BLaER1 treated with 17β-estradiol and CSF1 and Interleukin-3, amounts not matched to agents 10 nM and 100 nM (cell line): ENCODE results near the gene TXNRD2.
"Not testable (repeated sequence)": the region's sequence is repeated elsewhere in the genome, so short reads cannot be mapped to it uniquely, and the experiment has no call there.

Experiments
- H3K27ac ChIP-seq, 11 experiments: shearing (Covaris generic); formaldehyde crosslinking; 2 replicates each; pipeline ENCODE4 v1.8.1; 2022
- H3K27me3 ChIP-seq, 11 experiments: shearing (Covaris generic); formaldehyde crosslinking; 2 replicates each; pipeline ENCODE4 v1.8.1; 2022
- H3K36me3 ChIP-seq, 11 experiments: shearing (Covaris generic); formaldehyde crosslinking; 2 replicates each; pipeline ENCODE4 v1.8.1; 2022
- H3K4me1 ChIP-seq, 10 experiments: shearing (Covaris generic); formaldehyde crosslinking; 2 replicates each; pipeline ENCODE4 v1.8.1; 2022
- H3K4me2 ChIP-seq, 11 experiments: shearing (Covaris generic); formaldehyde crosslinking; 2 replicates each; pipeline ENCODE4 v1.8.1; 2022
- H3K4me3 ChIP-seq, 10 experiments: shearing (Covaris generic); formaldehyde crosslinking; 2 replicates each; pipeline ENCODE4 v1.8.1; 2022
- H3K9ac ChIP-seq, 11 experiments: shearing (Covaris generic); formaldehyde crosslinking; 2 replicates each; pipeline ENCODE4 v1.8.1; 2022
- H3K9me3 ChIP-seq, 11 experiments: shearing (Covaris generic); formaldehyde crosslinking; replicated peaks in 1 of 11; 2 replicates each; pipeline ENCODE4 v1.8.1; 2022
- H4K20me1 ChIP-seq, 11 experiments: shearing (Covaris generic); formaldehyde crosslinking; 2 replicates each; pipeline ENCODE4 v1.8.1; 2022
- Cebpa-rat ChIP-seq, 11 experiments: shearing (Covaris generic); IDR thresholded peaks; 2 replicates each; pipeline ENCODE4 v1.8.1; 2022

The TXNRD2 gene

DNA sequence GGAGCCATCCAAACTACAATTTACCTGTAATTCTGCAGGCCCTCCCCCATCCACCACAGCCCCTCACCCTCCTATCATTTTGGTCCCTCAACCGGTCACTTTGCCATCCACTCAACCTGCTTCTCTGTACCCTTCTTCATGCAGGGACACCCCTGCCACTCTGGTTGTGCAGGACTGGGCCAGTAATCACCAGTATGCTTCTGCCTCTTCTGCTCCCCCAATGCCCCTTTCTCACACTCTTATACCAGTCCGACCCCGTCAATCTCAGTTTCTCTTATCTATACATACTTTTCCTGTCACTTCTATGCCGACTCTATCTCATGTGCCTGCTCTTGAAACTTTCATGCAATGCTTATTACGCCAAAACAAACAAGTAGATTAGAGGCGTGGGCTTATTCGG is 5.1 kb downstream of the TXNRD2 start:
- no peak for TF ChIP-seq Cebpa-rat (IDR thresholded peaks at IDR 0.05)
- Histone ChIP-seq H3K27me3 (no peaks in the 10 kb centered on the region), H3K27ac (no peak overlapping the region), H3K9me3 (peaks cover 19 to 39% (median 34%) of the 10 kb centered on the region in 11 experiments), H3K4me3 (no peak overlapping the region), H3K36me3 (peaks cover 27 to 47% (median 32%) of the 10 kb centered on the region in 11 experiments), H3K4me1 (peaks cover 19 to 49% (median 29%) of the 10 kb centered on the region in 10 experiments), H3K4me2 (no peak overlapping the region), H3K9ac (no peak overlapping the region), H4K20me1 (peaks cover 0 to 24% (median 5%) of the 10 kb centered on the region in 11 experiments; a peak in 7 of 22 replicates)

DNA sequence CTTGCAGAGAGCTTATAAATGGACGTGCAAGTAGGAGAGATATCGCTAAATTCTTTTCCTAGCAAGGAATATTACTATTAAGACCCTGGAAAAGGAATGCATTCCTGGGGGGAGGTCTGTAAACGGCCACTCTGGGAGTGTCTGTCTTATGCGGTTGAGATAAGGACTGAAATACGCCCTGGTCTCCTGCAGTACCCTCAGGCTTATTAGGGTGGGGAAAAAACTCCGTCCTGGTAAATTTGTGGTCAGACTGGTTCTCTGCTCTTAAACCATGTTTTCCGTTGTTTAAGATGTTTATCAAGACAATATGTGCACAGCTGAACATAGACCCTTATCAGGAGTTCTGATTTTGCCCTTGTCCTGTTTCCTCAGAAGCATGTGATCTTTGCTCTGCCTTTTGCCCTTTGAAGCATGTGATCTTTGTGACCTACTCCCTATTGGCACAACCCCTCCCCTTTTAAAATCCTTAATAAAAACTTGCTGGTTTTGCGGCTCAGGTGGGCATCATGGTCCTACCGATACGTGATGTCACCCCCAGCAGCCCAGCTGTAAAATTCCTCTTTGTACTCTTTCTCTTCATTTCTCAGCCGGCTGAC is 6.4 kb downstream of the TXNRD2 start:
- Histone ChIP-seq H4K20me1 (peaks cover 0 to 28% (median 5%) of the 10 kb centered on the region in 11 experiments; a peak in 7 of 22 replicates), H3K4me1 (peaks cover 8 to 47% (median 19%) of the 10 kb centered on the region in 10 experiments), H3K9me3 (peaks cover 19 to 39% (median 34%) of the 10 kb centered on the region in 11 experiments), H3K36me3 (peaks cover 29 to 47% (median 35%) of the 10 kb centered on the region in 11 experiments)
- not testable (repeated sequence) for H3K9ac ChIP-seq, H3K4me3 ChIP-seq, H3K27ac ChIP-seq, H3K27me3 ChIP-seq, H3K4me2 ChIP-seq

DNA sequence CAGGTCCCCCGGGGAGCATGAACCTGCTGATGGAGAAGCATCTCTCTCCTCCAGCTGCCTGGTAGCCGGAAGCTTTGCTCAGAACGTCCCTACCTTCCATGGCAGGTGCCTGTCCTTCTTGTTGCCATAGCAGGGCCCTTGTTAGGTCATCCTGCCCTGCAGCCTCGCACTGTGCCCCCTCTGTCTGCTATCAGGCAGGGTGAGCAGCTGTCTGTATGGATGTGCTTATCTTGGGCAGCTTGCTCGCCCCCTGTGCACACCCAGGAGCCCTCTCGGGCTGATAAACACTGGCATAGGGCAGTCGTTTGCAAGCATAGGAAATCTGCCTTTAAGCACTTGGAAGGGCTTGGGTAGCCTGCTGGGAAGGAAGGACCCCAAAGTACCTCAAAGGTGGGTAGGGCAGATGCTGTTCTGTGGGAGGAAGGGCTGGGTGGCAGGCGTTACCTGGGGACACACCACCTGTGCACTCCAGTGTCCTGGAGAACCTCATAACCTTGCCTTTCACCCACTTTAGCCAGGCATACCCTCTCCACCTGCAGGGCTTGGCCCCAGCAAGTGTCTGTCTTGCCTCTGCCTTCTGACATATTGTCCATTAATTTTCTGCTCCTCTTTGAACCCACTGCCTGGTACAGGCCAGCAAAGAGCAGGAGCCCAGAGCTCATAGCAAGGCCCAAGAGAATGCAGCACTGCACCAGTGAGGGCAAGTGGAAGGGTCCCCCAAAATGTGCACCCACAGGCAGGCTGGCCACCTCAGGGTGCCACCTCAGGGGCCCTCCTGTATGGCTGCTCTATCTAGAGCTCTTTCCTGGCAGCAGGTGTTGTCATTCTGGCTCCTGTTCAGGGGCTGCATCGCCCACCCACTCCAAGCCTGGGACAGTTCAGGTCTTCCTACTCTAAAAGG is 8.0 kb downstream of the TXNRD2 start:
- TF ChIP-seq Cebpa-rat (IDR thresholded peaks at IDR 0.05) = no peak
- Histone ChIP-seq H3K36me3 (peaks cover 29 to 55% (median 39%) of the 10 kb centered on the region in 11 experiments), H3K27me3 (no peaks in the 10 kb centered on the region), H3K9me3 (peaks cover 19 to 39% (median 34%) of the 10 kb centered on the region in 11 experiments), H3K27ac (no peak overlapping the region), H3K4me1 (peaks cover 0 to 34% (median 13%) of the 10 kb centered on the region in 10 experiments; a peak in 13 of 20 replicates), H3K9ac (no peak overlapping the region), H3K4me3 (no peak overlapping the region), H4K20me1 (peaks cover 0 to 28% (median 5%) of the 10 kb centered on the region in 11 experiments; a peak in 7 of 22 replicates), H3K4me2 (peak overlapping the region in 4 of 11 experiments; percentile 51 to 76 (median 67); a peak in 8 of 22 replicates)

DNA sequence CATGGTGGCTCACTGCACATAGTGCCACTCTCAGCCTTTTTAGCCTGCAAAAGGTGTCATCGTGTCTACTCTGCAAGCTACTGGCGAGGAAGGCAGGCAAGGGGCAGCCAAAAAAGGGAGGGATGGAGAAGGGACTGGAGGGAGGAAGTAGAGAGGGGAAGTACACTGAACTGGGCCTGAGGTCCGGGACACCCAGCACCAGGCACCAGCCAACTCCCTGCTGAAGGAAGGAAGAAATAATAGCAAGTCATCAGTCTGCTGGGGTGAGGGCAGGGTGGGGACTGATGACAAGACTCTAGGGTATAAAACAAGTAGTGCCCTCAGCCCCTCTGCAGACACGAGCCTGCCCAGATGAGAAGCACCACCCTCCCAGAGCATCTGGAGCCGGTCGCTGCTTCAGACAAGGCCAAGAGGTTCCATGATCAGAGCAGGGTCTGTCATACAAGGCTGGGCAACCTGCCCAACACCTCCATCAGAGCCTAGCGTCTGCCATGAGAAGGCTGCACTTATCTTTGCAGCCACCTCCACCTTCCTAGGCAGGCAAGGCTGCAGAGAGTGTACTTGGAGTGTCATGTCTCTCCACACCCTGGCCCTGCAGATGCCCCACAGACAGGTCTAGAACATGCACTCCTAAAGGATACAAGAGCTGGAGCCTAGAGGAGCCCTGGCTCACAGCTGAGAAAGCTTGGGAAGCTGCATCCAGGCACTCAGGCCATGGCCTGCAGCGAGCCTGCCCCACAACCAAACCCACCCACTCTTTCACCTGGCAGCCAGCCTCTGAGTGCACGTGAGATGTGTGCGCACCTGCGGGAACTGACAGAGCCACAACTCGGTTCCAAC is 9.0 kb downstream of the TXNRD2 start:
- Histone ChIP-seq H3K9me3 (peaks cover 19 to 32% (median 30%) of the 10 kb centered on the region in 11 experiments), H3K4me3 (no peak overlapping the region), H3K36me3 (peaks cover 24 to 55% (median 32%) of the 10 kb centered on the region in 11 experiments), H3K27me3 (no peaks in the 10 kb centered on the region), H4K20me1 (peaks cover 0 to 28% (median 5%) of the 10 kb centered on the region in 11 experiments; a peak in 7 of 22 replicates), H3K27ac (no peak overlapping the region), H3K9ac (0 out of 22 replicates have a peak overlapping the region, but pooled peaks of 1 of the 11 experiments have one; percentile 18), H3K4me1 (peaks cover 0 to 25% (median 13%) of the 10 kb centered on the region in 10 experiments; a peak in 13 of 20 replicates), H3K4me2 (peak overlapping the region in 6 of 11 experiments; percentile 4 to 76 (median 58); a peak in 10 of 22 replicates)
- no peak for TF ChIP-seq Cebpa-rat (IDR thresholded peaks at IDR 0.05)

DNA sequence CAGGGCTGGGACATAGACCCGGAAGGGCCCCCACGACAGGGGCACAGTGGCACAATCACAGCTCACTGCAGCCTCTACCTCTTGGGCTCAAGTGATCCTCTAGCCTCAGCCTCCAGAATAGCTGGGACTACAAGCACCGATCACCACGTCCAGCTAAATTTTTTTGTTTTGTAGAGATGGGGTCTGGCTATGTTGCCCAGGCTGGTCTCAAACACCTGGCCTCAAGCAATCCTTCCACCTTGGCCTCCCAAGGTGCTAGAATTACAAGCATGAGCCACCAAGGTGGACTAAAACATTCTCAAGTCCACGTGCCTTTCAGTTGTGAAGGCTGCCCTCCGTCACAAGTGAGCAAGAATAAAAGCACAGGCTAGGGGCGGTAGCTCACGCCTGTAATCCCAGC is 10.1 kb downstream of the TXNRD2 start:
- Histone ChIP-seq H3K4me2 (no peak overlapping the region), H3K9ac (no peak overlapping the region), H3K36me3 (peaks cover 14 to 53% (median 22%) of the 10 kb centered on the region in 11 experiments), H4K20me1 (peaks cover 0 to 28% (median 5%) of the 10 kb centered on the region in 11 experiments; a peak in 7 of 22 replicates), H3K9me3 (peaks cover 17 to 21% (median 19%) of the 10 kb centered on the region in 11 experiments), H3K4me3 (no peak overlapping the region), H3K27me3 (no peaks in the 10 kb centered on the region), H3K27ac (no peak overlapping the region), H3K4me1 (peaks cover 0 to 25% (median 13%) of the 10 kb centered on the region in 10 experiments; a peak in 13 of 20 replicates)
- TF ChIP-seq Cebpa-rat (IDR thresholded peaks at IDR 0.05) = no peak

DNA sequence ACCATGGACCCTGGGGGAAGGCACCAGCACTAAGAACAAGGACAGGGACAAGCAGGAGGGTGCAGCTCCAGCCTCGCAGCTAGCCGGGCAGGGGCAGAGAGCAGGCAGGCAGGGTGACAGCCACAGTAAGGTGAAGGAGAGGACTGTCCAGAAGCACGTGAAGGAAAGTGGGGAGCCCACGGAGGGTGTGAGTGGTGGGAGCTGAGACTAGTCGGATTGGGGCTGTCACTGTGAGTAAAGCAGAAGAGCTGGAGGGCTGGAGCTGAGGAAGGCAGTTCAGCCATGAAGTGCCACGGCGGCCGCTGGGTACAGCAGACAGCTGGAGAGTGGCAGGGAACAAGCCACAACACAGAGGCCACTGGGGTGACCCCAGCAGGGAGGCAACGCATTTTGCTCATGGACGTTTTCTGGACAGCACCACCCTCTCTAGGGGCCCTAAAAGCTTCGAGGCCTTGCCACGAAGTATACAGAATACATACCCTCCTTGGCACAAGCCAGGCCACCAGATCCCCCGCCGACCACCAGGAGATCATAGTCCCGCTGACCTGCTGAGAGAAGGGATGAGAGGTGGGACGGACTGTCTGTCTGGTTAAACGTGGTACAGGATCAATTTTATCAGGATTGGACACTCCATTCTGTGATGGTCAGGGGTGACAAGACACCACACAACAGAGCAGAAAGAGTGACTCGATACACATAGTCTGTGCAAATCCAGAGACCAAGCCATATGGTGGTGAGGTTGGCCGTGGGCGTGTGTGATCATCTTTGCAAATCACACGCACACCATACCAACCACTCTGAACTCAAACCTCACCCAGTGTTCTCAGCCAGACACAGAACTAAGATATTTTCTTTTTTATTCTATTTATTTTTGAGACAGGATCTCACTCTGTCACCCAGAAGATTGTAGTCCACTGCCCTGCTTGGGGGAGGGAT is 10.8 kb downstream of the TXNRD2 start:
- Histone ChIP-seq H3K9ac (no peak overlapping the region), H3K9me3 (peaks cover 10 to 14% (median 12%) of the 10 kb centered on the region in 11 experiments), H4K20me1 (peaks cover 0 to 28% (median 5%) of the 10 kb centered on the region in 11 experiments; a peak in 7 of 22 replicates), H3K27ac (no peak overlapping the region), H3K4me2 (no peak overlapping the region), H3K4me3 (no peak overlapping the region), H3K27me3 (no peaks in the 10 kb centered on the region), H3K4me1 (peaks cover 0 to 25% (median 13%) of the 10 kb centered on the region in 10 experiments; a peak in 13 of 20 replicates), H3K36me3 (peaks cover 7 to 49% (median 15%) of the 10 kb centered on the region in 11 experiments)
- no peak for TF ChIP-seq Cebpa-rat (IDR thresholded peaks at IDR 0.05)

DNA sequence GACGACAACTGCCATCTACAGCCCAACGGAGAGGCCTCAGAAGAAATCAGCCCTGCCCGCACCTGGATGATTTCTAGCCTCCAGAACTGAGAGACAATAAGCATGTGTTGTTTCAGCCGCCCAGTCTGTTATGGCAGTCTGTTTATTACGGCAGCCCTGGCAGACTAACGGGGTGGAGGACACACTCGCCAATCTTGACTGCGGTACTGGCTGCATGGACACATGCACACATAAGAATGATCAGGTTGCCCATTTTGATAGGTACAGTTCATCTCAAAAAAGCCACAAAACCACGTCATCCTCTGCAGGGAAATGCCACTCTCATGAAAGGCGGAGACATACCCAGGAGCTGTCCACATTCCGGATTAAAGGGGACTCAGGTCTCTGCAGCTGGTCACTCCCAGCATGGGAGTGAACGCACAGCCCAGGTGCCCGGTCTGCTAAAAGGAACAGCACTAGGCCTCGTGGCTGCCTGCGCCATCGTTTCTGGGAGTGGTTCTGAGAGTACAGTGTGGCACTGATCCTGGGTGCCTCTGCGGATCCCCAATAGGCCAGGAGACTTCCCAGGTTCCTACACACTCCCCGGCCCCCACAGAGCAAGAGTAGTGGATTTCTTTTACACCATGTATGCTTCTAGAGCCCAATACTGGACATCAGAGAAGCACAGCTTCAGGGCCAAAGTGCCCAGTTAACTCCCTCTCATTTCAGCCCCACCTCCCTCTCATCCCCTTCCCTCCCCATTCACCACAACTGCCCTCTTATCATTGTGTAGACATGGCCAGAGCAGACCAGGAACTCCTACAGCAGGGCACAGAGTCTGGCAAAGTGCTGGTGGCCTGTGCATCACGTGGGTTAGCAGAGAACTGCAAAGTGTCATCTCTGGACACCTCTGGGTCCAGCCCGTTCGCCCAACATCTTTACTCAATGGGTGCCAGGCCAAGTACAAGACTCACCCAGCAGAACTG is 11.8 kb downstream of the TXNRD2 start:
- Histone ChIP-seq H3K27me3 (no peaks in the 10 kb centered on the region), H3K4me2 (no peak overlapping the region), H3K4me1 (peaks cover 0 to 25% (median 13%) of the 10 kb centered on the region in 10 experiments; a peak in 13 of 20 replicates), H3K9ac (no peak overlapping the region), H3K4me3 (no peak overlapping the region), H3K36me3 (peaks cover 0 to 39% (median 6%) of the 10 kb centered on the region in 11 experiments; a peak in 14 of 22 replicates), H3K9me3 (peaks cover under 1 to 5% (median 3%) of the 10 kb centered on the region in 11 experiments; a peak in 16 of 22 replicates), H4K20me1 (peaks cover 0 to 28% (median 5%) of the 10 kb centered on the region in 11 experiments; a peak in 7 of 22 replicates), H3K27ac (no peak overlapping the region)
- TF ChIP-seq Cebpa-rat (IDR thresholded peaks at IDR 0.05) = no peak
